Fibroblast of upper back skin (primary cell): ENCODE results near the gene KIFC1.
"Not testable (repeated sequence)": the region's sequence is repeated elsewhere in the genome, so short reads cannot be mapped to it uniquely, and the experiment has no call there.

ENCODE experiments used
- DNase-seq: peaks from one replicate; pipeline ENCODE4 v3.0.0-alpha.2; 2013

Gene KIFC1, protein sequence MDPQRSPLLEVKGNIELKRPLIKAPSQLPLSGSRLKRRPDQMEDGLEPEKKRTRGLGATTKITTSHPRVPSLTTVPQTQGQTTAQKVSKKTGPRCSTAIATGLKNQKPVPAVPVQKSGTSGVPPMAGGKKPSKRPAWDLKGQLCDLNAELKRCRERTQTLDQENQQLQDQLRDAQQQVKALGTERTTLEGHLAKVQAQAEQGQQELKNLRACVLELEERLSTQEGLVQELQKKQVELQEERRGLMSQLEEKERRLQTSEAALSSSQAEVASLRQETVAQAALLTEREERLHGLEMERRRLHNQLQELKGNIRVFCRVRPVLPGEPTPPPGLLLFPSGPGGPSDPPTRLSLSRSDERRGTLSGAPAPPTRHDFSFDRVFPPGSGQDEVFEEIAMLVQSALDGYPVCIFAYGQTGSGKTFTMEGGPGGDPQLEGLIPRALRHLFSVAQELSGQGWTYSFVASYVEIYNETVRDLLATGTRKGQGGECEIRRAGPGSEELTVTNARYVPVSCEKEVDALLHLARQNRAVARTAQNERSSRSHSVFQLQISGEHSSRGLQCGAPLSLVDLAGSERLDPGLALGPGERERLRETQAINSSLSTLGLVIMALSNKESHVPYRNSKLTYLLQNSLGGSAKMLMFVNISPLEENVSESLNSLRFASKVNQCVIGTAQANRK

GRCh38 chr6:33391278-33391921 is at the start of gene KIFC1:
Gene KIFC1 (plus strand): TSS chr6:33391823. CDS start chr6:33391986, 163 bp downstream.
- peak; percentile 100 for DNase-seq

GRCh38 chr6:33343606-33343952 is 48.0 kb upstream of the KIFC1 start:
- DNase-seq: not testable (repeated sequence)

GRCh38 chr6:33343953-33344611 is 47.5 kb upstream of the KIFC1 start:
- no peak for DNase-seq

GRCh38 chr6:33344701-33345697 is 46.6 kb upstream of the KIFC1 start:
- DNase-seq: peak; percentile 88

DNA sequence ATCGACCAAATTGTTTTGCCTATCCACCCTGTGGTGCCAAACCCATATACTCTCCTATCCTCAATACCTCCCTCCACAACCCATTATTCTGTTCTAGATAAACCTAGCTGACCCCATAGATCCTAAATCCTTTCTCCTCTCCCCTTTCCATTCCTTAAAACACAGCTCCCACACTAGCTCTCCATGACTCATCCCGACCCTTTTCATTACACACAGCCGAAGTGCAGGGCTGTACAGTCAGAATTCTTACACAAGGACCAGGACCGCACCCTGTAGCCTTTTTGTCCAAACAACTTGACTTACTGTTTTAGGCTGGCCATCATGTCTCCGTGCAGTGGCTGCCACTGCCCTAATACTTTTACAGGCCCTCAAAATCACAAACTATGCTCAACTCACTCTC is 44.7 kb upstream of the KIFC1 start:
- peak; percentile 5 for DNase-seq

GRCh38 chr6:33347816-33348215 is 43.8 kb upstream of the KIFC1 start:
- DNase-seq: no peak

DNA sequence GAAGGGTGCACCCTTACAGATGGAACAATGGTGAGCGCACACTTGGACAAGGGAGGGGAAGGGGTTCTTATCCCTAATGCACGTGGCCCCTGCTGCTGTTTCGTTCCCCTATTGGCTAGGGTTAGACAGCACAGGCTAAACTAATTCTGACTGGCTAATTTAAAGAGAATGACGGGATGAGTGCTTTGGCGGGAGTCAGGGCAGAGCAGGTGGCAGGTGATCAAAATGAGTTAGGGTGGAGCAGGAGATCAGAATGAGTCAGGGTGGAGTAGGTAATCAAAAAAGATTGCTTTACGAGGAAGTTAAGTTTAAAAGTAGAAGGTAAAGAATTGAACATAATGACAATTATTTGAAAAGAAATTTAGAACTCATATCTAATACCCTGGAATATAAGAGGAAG is 35.8 kb upstream of the KIFC1 start:
- not testable (repeated sequence) for DNase-seq

DNA sequence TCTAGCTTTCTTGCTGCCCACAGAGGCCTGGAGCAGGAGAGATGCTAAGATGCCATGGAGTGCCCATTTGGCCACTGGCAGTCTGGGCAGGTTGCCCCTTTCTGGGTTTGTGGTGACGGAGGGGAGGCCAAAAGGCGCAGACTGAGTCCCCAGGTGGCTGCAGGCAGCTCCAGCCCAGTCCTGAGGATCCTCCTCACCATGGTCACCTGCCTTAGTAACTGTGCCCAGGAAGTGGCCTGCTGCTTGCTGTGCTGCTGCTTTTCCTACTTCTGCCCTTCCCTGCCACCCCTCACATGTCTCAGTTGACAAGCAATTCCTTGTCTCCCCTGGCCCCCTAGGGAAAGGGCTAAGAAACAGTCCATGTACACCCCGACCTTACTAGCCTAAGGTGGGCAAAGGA is 35.3 kb upstream of the KIFC1 start:
- DNase-seq: no peak

DNA sequence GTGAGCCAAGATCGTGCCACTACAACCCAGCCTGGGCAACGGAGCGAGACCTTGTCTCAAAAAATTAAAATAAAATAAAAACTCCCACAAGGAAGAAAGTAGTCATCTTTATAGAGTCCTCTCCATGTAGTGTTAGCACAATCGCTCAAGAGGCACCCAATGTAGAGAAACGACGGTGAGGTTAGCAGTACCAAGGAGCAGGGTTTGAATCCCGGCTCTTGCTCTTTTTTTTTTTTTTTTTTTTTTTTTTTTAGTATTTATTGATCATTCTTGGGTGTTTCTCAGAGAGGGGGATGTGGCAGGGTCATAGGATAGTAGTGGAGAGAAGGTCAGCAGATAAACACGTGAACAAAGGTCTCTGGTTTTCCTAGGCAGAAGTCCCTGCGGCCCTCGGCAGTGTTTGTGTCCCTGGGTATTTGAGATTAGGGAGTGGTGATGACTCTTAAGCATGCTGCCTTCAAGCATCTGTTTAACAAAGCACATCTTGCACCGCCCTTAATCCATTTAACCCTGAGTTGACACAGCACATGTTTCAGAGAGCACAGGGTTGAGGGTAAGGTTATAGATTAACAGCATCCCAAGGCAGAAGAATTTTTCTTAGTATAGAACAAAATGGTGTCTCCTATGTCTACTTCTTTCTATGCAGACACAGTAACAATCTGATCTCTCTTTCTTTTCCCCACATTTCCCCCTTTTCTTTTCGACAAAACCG is 34.3 kb upstream of the KIFC1 start:
- not testable (repeated sequence) for DNase-seq

DNA sequence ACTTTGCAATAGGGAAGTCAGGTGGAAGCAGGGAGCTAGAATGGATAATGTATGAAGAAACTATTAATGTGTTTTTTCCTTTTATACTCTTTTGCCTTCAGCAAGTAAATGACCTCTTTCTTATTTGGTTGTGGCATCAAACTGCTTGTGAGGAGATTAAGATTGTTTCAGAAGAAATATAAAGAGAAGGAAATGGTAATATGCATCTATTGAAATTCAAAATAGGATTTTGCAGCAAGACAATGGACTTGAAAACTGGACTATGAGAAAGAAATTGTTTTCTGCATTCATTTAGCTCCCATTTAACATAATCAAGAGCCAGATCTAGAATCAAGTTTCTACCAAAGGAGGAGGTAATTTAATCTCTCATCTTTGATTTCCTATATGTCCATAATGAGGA is 32.3 kb upstream of the KIFC1 start:
- no peak for DNase-seq

DNA sequence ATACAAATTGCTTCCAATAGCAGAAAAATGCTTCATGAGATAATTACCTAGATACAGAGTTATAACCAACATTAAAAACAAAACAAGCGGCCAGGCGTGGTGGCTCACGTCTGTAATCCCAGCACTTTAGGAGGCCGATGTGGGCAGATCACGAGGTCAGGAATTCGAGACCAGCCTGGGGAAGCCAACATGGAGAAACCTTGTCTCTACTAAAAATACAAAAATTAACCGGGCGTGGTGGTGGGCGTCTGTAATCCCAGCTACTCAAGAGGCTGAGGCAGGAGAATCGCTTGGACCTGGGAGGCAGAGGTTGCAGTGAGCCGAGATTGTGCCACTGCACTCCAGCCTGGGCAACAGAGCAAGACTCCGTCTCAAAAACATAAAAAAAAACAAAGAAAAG is 28.1 kb upstream of the KIFC1 start:
- DNase-seq: not testable (repeated sequence)

- DNase-seq: peak; percentile 65
Observed at GRCh38 chr6:33364475-33365205, 27.0 kb upstream of the KIFC1 start.

DNA sequence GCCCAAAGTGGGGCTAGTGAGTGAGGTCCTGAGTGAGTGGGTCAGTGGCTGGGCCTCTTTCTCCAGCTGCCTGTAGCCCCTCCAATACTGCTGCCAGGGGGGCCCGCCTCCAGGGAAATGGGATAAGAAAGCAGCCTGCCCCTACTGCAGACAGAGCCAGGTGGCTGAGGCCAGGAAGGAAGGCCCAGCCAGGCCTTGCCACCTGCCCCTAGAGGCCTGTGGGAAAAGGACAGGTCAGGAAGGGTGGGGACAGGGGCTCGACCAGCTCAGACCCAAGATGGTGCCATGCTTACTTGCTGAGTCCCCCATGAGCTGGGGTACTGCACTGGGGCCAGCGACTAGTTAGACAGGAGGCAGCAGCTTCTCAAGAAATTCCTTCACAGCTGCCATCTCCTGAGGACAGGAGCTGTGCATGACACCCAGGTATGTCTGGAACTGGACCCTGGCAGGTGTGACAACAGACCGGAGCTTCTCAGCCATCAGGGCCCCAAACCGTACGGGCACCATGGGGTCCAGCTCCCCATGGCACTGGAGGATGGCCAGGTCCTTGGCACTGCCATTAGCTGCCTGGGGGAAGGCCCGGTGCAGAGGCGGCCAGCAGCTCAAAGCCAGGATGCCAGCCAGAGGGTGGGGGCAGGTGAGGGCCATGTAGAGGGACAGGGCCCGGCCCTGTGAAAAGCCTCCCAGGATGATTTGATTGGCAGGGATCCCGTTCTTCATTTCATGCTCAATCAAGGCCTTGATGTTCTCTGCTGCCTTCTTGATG is 26.2 kb upstream of the KIFC1 start:
- DNase-seq: not testable (repeated sequence)

GRCh38 chr6:33367009-33367714 is 24.5 kb upstream of the KIFC1 start:
- no peak for DNase-seq

DNA sequence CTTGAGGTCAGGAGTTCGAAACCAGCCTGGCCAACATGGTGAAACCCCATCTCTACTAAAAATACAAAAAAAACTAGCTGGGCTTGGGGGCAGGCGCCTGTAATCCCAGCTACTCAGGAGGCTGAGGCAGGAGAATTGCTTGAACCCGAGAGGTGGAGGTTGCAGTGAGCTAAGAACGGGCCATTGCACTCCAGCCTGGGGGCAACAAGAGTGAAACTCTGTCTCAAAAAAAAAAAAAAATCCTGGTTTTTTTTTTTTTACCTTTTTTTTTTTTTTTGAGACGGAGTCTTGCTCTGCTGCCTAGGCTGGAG is 24.0 kb upstream of the KIFC1 start:
- not testable (repeated sequence) for DNase-seq

- not testable (repeated sequence) for DNase-seq
Observed at GRCh38 chr6:33371901-33372300, 19.7 kb upstream of the KIFC1 start.

DNA sequence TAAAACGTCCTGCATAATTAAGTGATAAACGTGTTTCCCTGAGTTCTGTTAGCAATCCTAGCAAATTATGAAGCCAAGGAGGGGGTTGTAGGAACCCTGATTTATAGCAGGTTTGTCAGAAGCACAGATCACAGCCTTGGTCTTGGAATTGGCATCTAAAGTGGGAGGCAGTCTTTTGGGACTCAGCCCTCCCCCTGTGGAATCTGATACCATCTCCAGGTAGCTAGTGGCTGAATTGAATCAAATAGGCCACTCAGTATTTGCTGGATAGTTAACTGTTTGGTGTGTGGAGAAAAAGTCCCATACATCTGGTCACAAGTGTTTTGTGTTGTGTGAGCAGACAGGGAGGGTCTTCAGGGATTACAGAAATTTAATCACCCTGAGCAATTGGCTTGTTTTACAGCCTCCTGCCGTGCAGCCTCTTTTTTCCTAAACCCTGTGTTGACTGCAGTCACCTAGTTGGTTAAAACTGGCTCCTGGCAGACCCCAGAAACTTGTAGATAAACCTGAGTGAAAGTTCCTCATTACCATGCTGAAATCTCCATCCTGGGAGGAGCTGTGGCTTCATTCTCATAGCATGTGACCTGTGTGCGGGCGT is 19.0 kb upstream of the KIFC1 start:
- DNase-seq: no peak

- no peak for DNase-seq
Observed at GRCh38 chr6:33373960-33374910, 17.4 kb upstream of the KIFC1 start.
